CD4-positive, alpha-beta T cell (primary cell): ENCODE measurements around the gene DLGAP4. TPM values are rescaled to one million over a fixed set of nuclear protein-coding genes. Genes with fewer than 3 reads are reported as not detected.

Experiments
- ATAC-seq: fragments of 200-7000 bp; cut with Tn5 transposase; one replicate; pipeline ENCODE4 v1.10.0; 2022; ENCODE audit warnings: mild to moderate bottlenecking; ENCODE audit not compliant: poor library complexity
- CTCF ChIA-PET: fragments of 350-600 bp; sonication (Branson Sonifier 250); formaldehyde crosslinking; loops from one replicate; lab custom pipeline; 2021; ENCODE audit warnings: antibody characterized with exemption, inconsistent platforms; lab: Charles Lee
- POLR2A ChIA-PET: fragments of 350-600 bp; sonication (Branson Sonifier 250); formaldehyde crosslinking; loops from one replicate; lab custom pipeline; 2021; ENCODE audit warnings: antibody characterized with exemption, inconsistent platforms; lab: Charles Lee
- DNase-seq, 14 experiments: peaks; one replicate each; pipeline ENCODE4 v3.0.0-alpha.2; 2013 to 2020; ENCODE audit warnings: mixed read lengths in 2 of 14
- H3K27ac ChIP-seq, 2 donors: one replicate each; pipeline versions ENCODE4 v1.5.1 to v1.7.0; 2013; ENCODE audit warnings: low read length in 2 of 2, low read depth in 1 of 2, mild to moderate bottlenecking in 1 of 2
- H3K27me3 ChIP-seq, 2 experiments: 1 replicate in 1 of 2; 2 replicates in 1 of 2; pipeline versions ENCODE4 v1.6.1 to v1.7.0; 2013; ENCODE audit warnings: low read length in 2 of 2, control low read depth in 1 of 2, mild to moderate bottlenecking in 1 of 2, moderate library complexity in 1 of 2; ENCODE audit not compliant: insufficient read depth in 2 of 2, control insufficient read depth in 1 of 2
- H3K36me3 ChIP-seq: one replicate; pipeline ENCODE4 v1.6.1; 2013; ENCODE audit warnings: low read length, control low read depth; ENCODE audit not compliant: insufficient read depth
- H3K4me1 ChIP-seq: one replicate; pipeline ENCODE4 v1.6.1; 2013; ENCODE audit warnings: low read length, control low read depth; ENCODE audit not compliant: insufficient read depth
- H3K4me3 ChIP-seq: one replicate; pipeline ENCODE4 v1.5.1; 2013; ENCODE audit warnings: mild to moderate bottlenecking, low read length, moderate library complexity
- H3K9me3 ChIP-seq, 2 experiments: 1 replicate in 1 of 2; 2 replicates in 1 of 2; pipeline versions ENCODE4 v1.6.1 to v1.7.0; 2013; ENCODE audit warnings: low read length in 2 of 2, mild to moderate bottlenecking in 2 of 2, control low read depth in 1 of 2, moderate library complexity in 1 of 2; ENCODE audit not compliant: control insufficient read depth in 1 of 2, insufficient read depth in 1 of 2
- H3K27ac Mint-ChIP-seq: one replicate; pipeline ENCODE4 v1.8.0; 2020; ENCODE audit warnings: mixed read lengths
- H3K27me3 Mint-ChIP-seq: one replicate; pipeline ENCODE4 v1.8.0; 2021; ENCODE audit warnings: mixed read lengths
- H3K36me3 Mint-ChIP-seq: one replicate; pipeline ENCODE4 v1.8.0; 2021; ENCODE audit warnings: low read depth, mixed read lengths
- H3K4me1 Mint-ChIP-seq: one replicate; pipeline ENCODE4 v1.8.0; 2021; ENCODE audit warnings: low read depth, mixed read lengths
- H3K4me3 Mint-ChIP-seq: one replicate; pipeline ENCODE4 v1.8.0; 2020; ENCODE audit warnings: mild to moderate bottlenecking, mixed read lengths
- H3K9me3 Mint-ChIP-seq: one replicate; pipeline ENCODE4 v1.8.0; 2020; ENCODE audit warnings: mixed read lengths
- CTCF ChIP-seq: fragments of 200-600 bp; IDR thresholded peaks from one replicate; pipeline ENCODE4 v1.8.0; 2022; ENCODE audit warnings: antibody characterized with exemption, mild to moderate bottlenecking
- intact Hi-C, 2 experiments: fragments of 100-400 bp; cut with DNase I in 1 of 2; cut with micrococcal nuclease in 1 of 2; formaldehyde crosslinking; loops; one replicate each; pipeline versions ENCODE4 v1.15.1 to v1.9.0; 2023 to 2025; cut with DNase I, micrococcal nuclease
- total RNA-seq, 174 experiments: library from RNA in 2 of 174; stranded (reverse) in 2 of 174; gene quantifications; one replicate each; pipeline ENCODE4 v1.2.3 and lab custom pipeline; 2021 to 2026

DLGAP4 gene
- total RNA-seq, 2 experiments from 2014 or later: 16.0 to 16.1 TPM

GRCh38 chr20:36303831-36304230 is 2.3 kb upstream of the DLGAP4 start:
- no peak overlapping the region for H3K27ac ChIP-seq
- intact Hi-C loops: no loop called here
- ATAC-seq: no peak
- Mint-ChIP-seq H3K4me3 (no peak overlapping the region), H3K27ac (no peak overlapping the region), H3K9me3 (no peaks in the 10 kb centered on the region), H3K27me3 (peaks cover 77% of the 10 kb centered on the region), H3K36me3 (no peaks in the 10 kb centered on the region), H3K4me1 (peaks cover 8% of the 10 kb centered on the region)
- CTCF ChIA-PET: no interaction called here
- POLR2A ChIA-PET: no interaction called here
- H3K4me1 ChIP-seq: peaks cover 17% of the 10 kb centered on the region
- H3K27me3 ChIP-seq: peaks cover 57 to 64% of the 10 kb centered on the region in 2 experiments
- no peaks in the 10 kb centered on the region for H3K36me3 ChIP-seq
- no peak for TF ChIP-seq CTCF
- DNase-seq: no peak
- H3K9me3 ChIP-seq: peaks cover 0 to 19% of the 10 kb centered on the region in 2 experiments
- no peak overlapping the region for H3K4me3 ChIP-seq

- Histone ChIP-seq H3K9me3 (peaks cover 0 to 16% of the 10 kb centered on the region in 2 experiments), H3K4me3 (no peak overlapping the region), H3K27ac (no peak overlapping the region), H3K36me3 (no peaks in the 10 kb centered on the region), H3K4me1 (peaks cover 17% of the 10 kb centered on the region), H3K27me3 (peaks cover 55 to 69% of the 10 kb centered on the region in 2 experiments)
- Mint-ChIP-seq H3K36me3 (no peaks in the 10 kb centered on the region), H3K4me3 (peak overlapping the region; percentile 82), H3K27me3 (peaks cover 77% of the 10 kb centered on the region), H3K27ac (no peak overlapping the region), H3K9me3 (no peaks in the 10 kb centered on the region), H3K4me1 (peaks cover 13% of the 10 kb centered on the region)
- CTCF ChIA-PET: no interaction called here
- DNase-seq (no peak), ATAC-seq (no peak)
- no peak for TF ChIP-seq CTCF
- POLR2A ChIA-PET: no interaction called here
- intact Hi-C loops: no loop called here
Observed at GRCh38 chr20:36304786-36305495, 1.2 kb upstream of the DLGAP4 start.

GRCh38 chr20:36306553-36307411 is 643 bp downstream of the DLGAP4 start:
- intact Hi-C loops: no loop called here

More at GRCh38 chr20:36306553-36307411, 643 bp downstream of the DLGAP4 start:
- Histone ChIP-seq H3K4me3 (peak overlapping the region; percentile 12), H3K36me3 (no peaks in the 10 kb centered on the region), H3K27me3 (peaks cover 55 to 83% of the 10 kb centered on the region in 2 experiments), H3K4me1 (peaks cover 17% of the 10 kb centered on the region), H3K9me3 (peaks cover 0 to 16% of the 10 kb centered on the region in 2 experiments), H3K27ac (no peak overlapping the region)
- peaks cover 85% of the 10 kb centered on the region for H3K27me3 Mint-ChIP-seq
- CTCF ChIA-PET: no interaction called here
- POLR2A ChIA-PET: no interaction called here
- no peak overlapping the region for H3K4me3 Mint-ChIP-seq
- H3K36me3 Mint-ChIP-seq: no peaks in the 10 kb centered on the region
- DNase-seq (no peak), ATAC-seq (no peak)
- peaks cover 13% of the 10 kb centered on the region for H3K4me1 Mint-ChIP-seq
- H3K27ac Mint-ChIP-seq: no peak overlapping the region
- TF ChIP-seq CTCF: no peak
- H3K9me3 Mint-ChIP-seq: no peaks in the 10 kb centered on the region
